ENCODE results near the gene COL28A1.

- TF ChIP-seq POLR2AphosphoS5 (IDR thresholded peaks at IDR 0.05; ENCODE audit: borderline replicate concordance, low read depth, low read length) (no peak), EZH2 (IDR thresholded peaks at IDR 0.05) (no peak)
Measured at GRCh38 chr7:7539152-7539551, 3.5 kb upstream of the COL28A1 start.

All from SK-N-MC (cell line).